Smooth muscle cell (in vitro differentiated cells): ENCODE measurements around the gene APRT. TPM values are rescaled to one million over a fixed set of nuclear protein-coding genes. Genes with fewer than 3 reads are reported as not detected.

Experiments used
- DNase-seq: peaks from one replicate; lab custom pipeline; 2025; ENCODE audit not compliant: unreplicated experiment; lab: John Stamatoyannopoulos, UW
- H2AFZ ChIP-seq: fragments of 200-600 bp; sonication (generic); 2 replicates; pipeline ENCODE4 v1.6.0; 2016; ENCODE audit warnings: antibody characterized with exemption, low read depth, mild to moderate bottlenecking
- H3F3A ChIP-seq: fragments of 200-600 bp; sonication (generic); 2 replicates; pipeline ENCODE4 v1.6.0; 2017; ENCODE audit warnings: antibody characterized with exemption, low read depth
- H3K27ac ChIP-seq: fragments of 200-600 bp; sonication (generic); 2 replicates; pipeline ENCODE4 v1.5.1; 2016; ENCODE audit warnings: low read depth, mild to moderate bottlenecking
- H3K27me3 ChIP-seq: fragments of 200-600 bp; sonication (generic); 2 replicates; pipeline ENCODE4 v1.6.1; 2016; ENCODE audit warnings: low read depth, mild to moderate bottlenecking
- H3K36me3 ChIP-seq: fragments of 200-600 bp; sonication (generic); 2 replicates; pipeline ENCODE4 v1.5.1; 2016; ENCODE audit warnings: low read depth
- H3K4me1 ChIP-seq: fragments of 200-600 bp; sonication (generic); 2 replicates; pipeline ENCODE4 v1.5.1; 2016; ENCODE audit warnings: low read depth
- H3K4me2 ChIP-seq: fragments of 200-600 bp; sonication (generic); 2 replicates; pipeline ENCODE4 v1.6.0; 2016; ENCODE audit warnings: mild to moderate bottlenecking
- H3K4me3 ChIP-seq: fragments of 200-600 bp; sonication (generic); 2 replicates; pipeline ENCODE4 v1.5.1; 2016; ENCODE audit warnings: mild to moderate bottlenecking
- H3K79me2 ChIP-seq: fragments of 200-600 bp; sonication (generic); 2 replicates; pipeline ENCODE4 v1.6.0; 2016; ENCODE audit warnings: low read depth, mild to moderate bottlenecking
- H3K9ac ChIP-seq: fragments of 200-600 bp; sonication (generic); 2 replicates; pipeline ENCODE4 v1.6.0; 2016; ENCODE audit warnings: low read depth
- H3K9me3 ChIP-seq: fragments of 200-600 bp; sonication (generic); replicated peaks from 2 replicates; pipeline ENCODE4 v1.5.1; 2016; ENCODE audit warnings: low read depth
- H4K20me1 ChIP-seq: fragments of 200-600 bp; sonication (generic); 2 replicates; pipeline ENCODE4 v1.6.0; 2016; ENCODE audit warnings: low read depth
- CTCF ChIP-seq: fragments of 200-600 bp; sonication (generic); IDR thresholded peaks from 2 replicates; pipeline ENCODE4 v1.5.1; 2017; ENCODE audit warnings: borderline replicate concordance, mild to moderate bottlenecking, antibody characterized with exemption; ENCODE audit not compliant: insufficient read depth, poor library complexity, severe bottlenecking
- WGBS: methylation state at CpG from one replicate; pipeline ENCODE4 v1.1.7; 2016; ENCODE audit warnings: low lambda C conversion rate; 5-methylcytosine and 5-hydroxymethylcytosine counted together
- polyA plus RNA-seq: library from polyadenylated mRNA; unstranded; fragments of >200 nt; fragmentation: Nextera tagmentation; extraction: Ambion mirVana; gene quantifications from 2 replicates; pipeline ENCODE4 v1.2.1, GENCODE V29; 2016
- total RNA-seq: library from RNA; depleted of rRNA; stranded (reverse); fragments of >200 nt; gene quantifications from 2 replicates; pipeline ENCODE4 v1.2.3, GENCODE V29; 2014

Gene APRT
- total and polyA plus RNA-seq, 2 experiments from 2014 or later: 143 to 200 TPM

GRCh38 chr16:88804552-88805339 lies 7.0 kb downstream of the APRT start:
- TF ChIP-seq CTCF: no peak
- no peak overlapping the region for H3K27ac ChIP-seq
- H2AFZ ChIP-seq: no peak overlapping the region
- H3K79me2 ChIP-seq: no peaks in the 10 kb centered on the region
- no peaks in the 10 kb centered on the region for H3K27me3 ChIP-seq
- WGBS: 50% methylated on average over 39 of the region's 39 CpGs
- no peaks in the 10 kb centered on the region for H3K9me3 ChIP-seq
- H3K4me2 ChIP-seq: peak overlapping the region; percentile 88
- peaks cover 2% of the 10 kb centered on the region for H3F3A ChIP-seq
- H3K36me3 ChIP-seq: no peaks in the 10 kb centered on the region
- H3K4me3 ChIP-seq: peak overlapping the region; percentile 69
- peaks cover 10% of the 10 kb centered on the region for H3K4me1 ChIP-seq
- no peaks in the 10 kb centered on the region for H4K20me1 ChIP-seq
- no peak overlapping the region for H3K9ac ChIP-seq
- no peak for DNase-seq

- TF ChIP-seq CTCF: no peak
- no peaks in the 10 kb centered on the region for H3K79me2 ChIP-seq
- peak overlapping the region; percentile 69 for H3K4me3 ChIP-seq
- no peak for DNase-seq
- peaks cover 2% of the 10 kb centered on the region for H3F3A ChIP-seq
- no peaks in the 10 kb centered on the region for H3K36me3 ChIP-seq
- no peak overlapping the region for H2AFZ ChIP-seq
- peak overlapping the region; percentile 88 for H3K4me2 ChIP-seq
- no peak overlapping the region for H3K9ac ChIP-seq
- H3K9me3 ChIP-seq: no peaks in the 10 kb centered on the region
- H3K4me1 ChIP-seq: peaks cover 10% of the 10 kb centered on the region
- 6% methylated on average over 12 of the region's 16 CpGs for WGBS
- no peaks in the 10 kb centered on the region for H3K27me3 ChIP-seq
- H3K27ac ChIP-seq: no peak overlapping the region
- no peaks in the 10 kb centered on the region for H4K20me1 ChIP-seq
Measured at GRCh38 chr16:88804173-88804551, 7.6 kb downstream of the APRT start.

GRCh38 chr16:88803264-88803987 lies 8.3 kb downstream of the APRT start, which contains the start of gene CDT1:
Gene CDT1, plus strand, starts transcription at chr16:88803789. Its CDS starts 43 bp downstream, at chr16:88803832.
- Histone ChIP-seq H3K4me3 (peak within 1 kb of the TSS; percentile 69), H3K27me3 (no peaks in the 10 kb centered on the region), H2AFZ (peak within 1 kb of the TSS; percentile 77), H3K79me2 (no peaks in the 10 kb centered on the region), H3K27ac (peak within 1 kb of the TSS; percentile 54), H3K36me3 (no peaks in the 10 kb centered on the region), H3K4me2 (peak within 1 kb of the TSS; percentile 88), H4K20me1 (no peaks in the 10 kb centered on the region), H3F3A (peaks cover 2% of the 10 kb centered on the region), H3K4me1 (peaks cover 10% of the 10 kb centered on the region), H3K9ac (peak within 1 kb of the TSS; percentile 28), H3K9me3 (no peaks in the 10 kb centered on the region)
- no peak for TF ChIP-seq CTCF
- DNase-seq: peak; percentile 58
- 1% methylated on average over 44 of the region's 98 CpGs for WGBS
